Ascending aorta (tissue), 2 donors: ENCODE results near the gene DMD. TPM values are rescaled to one million over a fixed set of nuclear protein-coding genes. Genes with fewer than 3 reads are reported as not detected.
"Not testable (repeated sequence)": the region's sequence is repeated elsewhere in the genome, so short reads cannot be mapped to it uniquely, and the experiment has no call there.

Experiments
- DNase-seq, 2 donors: peaks; one replicate each; pipeline ENCODE4 v3.0.0-alpha.2; 2019; ENCODE audit warnings: low spot score in 2 of 2
- H3K27ac ChIP-seq, 2 donors: fragments of 200-600 bp; sonication (generic); one replicate each; pipeline ENCODE4 v1.5.1; 2016 to 2017; ENCODE audit warnings: mild to moderate bottlenecking in 1 of 2
- H3K27me3 ChIP-seq: fragments of 200-600 bp; sonication (generic); one replicate; pipeline ENCODE4 v1.5.1; 2017
- H3K36me3 ChIP-seq, 2 donors: fragments of 200-600 bp; sonication (generic); one replicate each; pipeline ENCODE4 v1.5.1; 2016
- H3K4me1 ChIP-seq, 2 donors: fragments of 200-600 bp; sonication (generic); one replicate each; pipeline ENCODE4 v1.5.1; 2016 to 2017; ENCODE audit warnings: mild to moderate bottlenecking in 1 of 2
- H3K4me3 ChIP-seq, 2 donors: fragments of 200-600 bp; sonication (generic); one replicate each; pipeline ENCODE4 v1.5.1; 2016 to 2017; ENCODE audit warnings: mild to moderate bottlenecking in 1 of 2
- H3K9me3 ChIP-seq, 2 donors: fragments of 200-600 bp; sonication (generic); one replicate each; pipeline ENCODE4 v1.5.1; 2016
- intact Hi-C: fragments of 100-400 bp; cut with DNase I; formaldehyde crosslinking; loops from one replicate; pipeline ENCODE4 v1.15.1; 2023
- total RNA-seq: library from RNA; depleted of rRNA; stranded (reverse); fragments of >200 nt; gene quantifications from one replicate; pipeline ENCODE4 v1.1.0, GENCODE V29; 2016
- TF ChIP-seq, protein P1 (sequence below), 3 experiments: fragments of 200-600 bp in 2 of 3; fragments of 450-650 bp in 1 of 3; sonication (generic) in 2 of 3; IDR thresholded peaks; one replicate each; pipeline ENCODE4 v1.5.1; 2016 to 2019; ENCODE audit warnings: antibody characterized with exemption in 3 of 3, mild to moderate bottlenecking in 1 of 3, moderate library complexity in 1 of 3

The DMD gene
- total RNA-seq, 1 donor from 2014 or later, result 40.0 TPM

DNA sequence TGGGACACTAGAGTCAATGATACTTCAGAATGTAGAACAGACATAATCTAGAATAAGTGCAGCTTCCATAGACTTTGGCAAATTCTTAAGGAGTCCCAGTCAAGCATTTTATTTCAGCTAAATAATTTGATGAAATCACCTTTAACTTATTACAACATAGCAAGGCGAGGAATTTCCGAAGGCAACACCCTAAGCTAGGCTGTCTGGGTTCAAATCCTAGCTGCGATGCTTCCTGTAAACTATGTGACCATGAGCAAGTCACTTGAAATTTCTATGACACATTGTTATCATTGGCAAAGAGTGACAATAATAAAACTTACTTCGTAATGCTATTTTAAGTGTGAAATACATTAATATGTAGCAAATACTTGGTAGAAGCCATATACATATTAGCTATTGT is 679.1 kb downstream of the DMD start:
- Histone ChIP-seq H3K36me3 (no peaks in the 10 kb centered on the region), H3K27ac (no peak overlapping the region), H3K9me3 (no peaks in the 10 kb centered on the region), H3K27me3 (no peaks in the 10 kb centered on the region), H3K4me1 (no peaks in the 10 kb centered on the region), H3K4me3 (no peak overlapping the region)
- DNase-seq, result no peak
- TF ChIP-seq, protein P1, sequence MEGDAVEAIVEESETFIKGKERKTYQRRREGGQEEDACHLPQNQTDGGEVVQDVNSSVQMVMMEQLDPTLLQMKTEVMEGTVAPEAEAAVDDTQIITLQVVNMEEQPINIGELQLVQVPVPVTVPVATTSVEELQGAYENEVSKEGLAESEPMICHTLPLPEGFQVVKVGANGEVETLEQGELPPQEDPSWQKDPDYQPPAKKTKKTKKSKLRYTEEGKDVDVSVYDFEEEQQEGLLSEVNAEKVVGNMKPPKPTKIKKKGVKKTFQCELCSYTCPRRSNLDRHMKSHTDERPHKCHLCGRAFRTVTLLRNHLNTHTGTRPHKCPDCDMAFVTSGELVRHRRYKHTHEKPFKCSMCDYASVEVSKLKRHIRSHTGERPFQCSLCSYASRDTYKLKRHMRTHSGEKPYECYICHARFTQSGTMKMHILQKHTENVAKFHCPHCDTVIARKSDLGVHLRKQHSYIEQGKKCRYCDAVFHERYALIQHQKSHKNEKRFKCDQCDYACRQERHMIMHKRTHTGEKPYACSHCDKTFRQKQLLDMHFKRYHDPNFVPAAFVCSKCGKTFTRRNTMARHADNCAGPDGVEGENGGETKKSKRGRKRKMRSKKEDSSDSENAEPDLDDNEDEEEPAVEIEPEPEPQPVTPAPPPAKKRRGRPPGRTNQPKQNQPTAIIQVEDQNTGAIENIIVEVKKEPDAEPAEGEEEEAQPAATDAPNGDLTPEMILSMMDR (IDR thresholded peaks at IDR 0.05), result no peak
- intact Hi-C loops, result loop anchor here (10.0 kb wide), 1 partner anchor 683 kb away; the partner anchor contains the start of gene DMD

DNA sequence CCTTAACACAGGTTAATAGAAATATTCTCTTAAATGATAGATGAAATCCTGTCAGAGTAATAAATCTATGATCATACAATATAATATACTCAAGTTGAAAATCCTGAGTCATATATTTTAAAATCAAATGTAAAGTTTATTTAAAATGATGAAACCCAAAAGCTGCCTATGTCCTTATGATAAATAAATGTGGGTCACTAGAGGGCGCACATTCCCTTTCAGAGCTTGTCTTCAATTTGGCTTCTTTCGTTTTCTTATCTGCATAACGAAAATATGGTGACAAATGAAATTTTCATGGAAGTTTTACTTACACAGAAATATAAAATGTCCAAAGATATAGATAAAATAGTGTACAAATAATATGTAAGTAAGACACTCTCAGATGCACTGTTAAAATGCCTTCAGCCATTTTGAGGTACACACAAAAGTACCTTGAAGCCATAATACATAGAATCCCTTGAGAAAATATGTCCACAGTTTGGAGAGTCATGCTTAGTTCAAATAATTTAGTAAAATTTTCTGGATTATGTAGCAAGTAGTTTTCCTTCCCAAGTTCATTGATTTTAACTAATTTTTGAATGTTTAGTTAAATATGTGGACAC is 680.4 kb downstream of the DMD start:
- Histone ChIP-seq H3K27me3 (no peaks in the 10 kb centered on the region), H3K36me3 (no peaks in the 10 kb centered on the region), H3K4me1 (no peaks in the 10 kb centered on the region), H3K4me3 (peak overlapping the region; percentile 12 to 37), H3K9me3 (no peaks in the 10 kb centered on the region), H3K27ac (no peak overlapping the region)
- TF ChIP-seq, protein P1 (IDR thresholded peaks at IDR 0.05), result peak; percentile 24 to 58 (median 44)
- intact Hi-C loops, result loop anchor here (2.0 to 10.0 kb wide), 2 partner anchors 684 to 806 kb away; partner anchors contain the start of gene DMD
- no peak for DNase-seq

DNA sequence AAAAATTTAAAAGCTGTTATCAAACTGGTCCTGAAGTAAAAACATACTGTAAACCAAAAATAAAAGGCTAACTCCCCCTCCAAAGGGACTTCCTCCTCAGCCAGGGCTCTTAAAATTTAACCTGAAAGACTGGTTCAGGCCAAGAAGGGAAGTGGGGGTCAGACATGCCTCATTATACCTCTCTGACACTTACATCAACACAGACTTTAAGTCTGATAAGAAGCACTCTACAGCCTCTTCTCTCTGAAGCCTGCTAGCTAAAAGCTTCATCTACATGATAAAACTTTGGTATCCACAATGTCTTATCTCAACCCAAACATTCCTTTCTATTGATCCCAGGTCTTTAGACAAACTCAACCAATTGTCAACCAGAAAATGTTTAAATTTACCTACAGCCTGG is 682.9 kb downstream of the DMD start:
- not testable (repeated sequence) for H3K27me3 ChIP-seq, DNase-seq, H3K9me3 ChIP-seq, H3K4me3 ChIP-seq, H3K27ac ChIP-seq, H3K36me3 ChIP-seq, H3K4me1 ChIP-seq
- intact Hi-C loops, result loop anchor here (10.0 kb wide), 1 partner anchor 146 kb away; no protein-coding TSS in a partner anchor

DNA sequence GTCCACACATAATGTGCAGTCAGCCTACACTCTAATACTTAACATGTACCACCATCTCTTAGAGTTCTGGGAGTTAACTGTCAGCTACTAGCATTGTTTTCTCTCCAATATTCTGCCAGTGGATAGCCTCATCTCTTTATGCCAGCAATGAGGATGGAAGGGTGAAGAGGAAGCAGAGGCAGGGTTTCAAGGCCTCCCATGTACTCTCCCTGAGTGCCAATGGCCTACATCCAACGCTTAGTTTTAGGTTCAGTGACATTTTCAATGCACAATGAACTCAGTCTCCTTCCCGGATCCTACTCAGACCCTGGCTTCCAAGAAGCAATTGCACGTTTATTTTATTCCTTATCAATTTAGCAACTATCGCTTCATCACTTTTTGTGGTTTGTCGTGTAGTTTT is 686.1 kb downstream of the DMD start:
- H3K4me1 ChIP-seq, result no peaks in the 10 kb centered on the region
- TF ChIP-seq, protein P1 (IDR thresholded peaks at IDR 0.05), result no peak
- no peaks in the 10 kb centered on the region for H3K27me3 ChIP-seq
- no peaks in the 10 kb centered on the region for H3K36me3 ChIP-seq
- no peaks in the 10 kb centered on the region for H3K9me3 ChIP-seq
- intact Hi-C loops, result loop anchor here (10.0 kb wide), 1 partner anchor 150 kb away; no protein-coding TSS in a partner anchor
- no peak overlapping the region for H3K4me3 ChIP-seq
- DNase-seq, result no peak
- H3K27ac ChIP-seq, result no peak overlapping the region

DNA sequence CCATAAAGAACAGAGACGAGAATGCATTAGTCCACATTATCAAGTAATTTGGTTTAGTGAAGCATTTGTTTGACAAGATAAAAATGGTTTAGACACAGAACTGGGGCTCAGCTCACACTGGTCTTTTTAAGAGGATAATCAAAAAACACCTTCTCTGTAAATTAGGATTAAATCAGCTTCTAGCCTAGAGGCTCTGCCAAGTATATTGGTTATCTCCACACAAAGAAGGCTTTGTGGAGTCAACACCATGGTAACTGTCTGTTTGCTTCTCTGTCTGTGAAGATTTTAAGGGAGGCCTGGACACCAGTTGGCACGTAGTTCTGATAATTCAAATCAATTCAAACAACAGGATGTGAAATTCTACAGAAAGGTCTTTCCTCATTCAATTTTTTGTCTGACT is 687.0 kb downstream of the DMD start:
- no peaks in the 10 kb centered on the region for H3K9me3 ChIP-seq
- TF ChIP-seq, protein P1 (IDR thresholded peaks at IDR 0.05), result no peak
- no peaks in the 10 kb centered on the region for H3K27me3 ChIP-seq
- no peak overlapping the region for H3K27ac ChIP-seq
- H3K36me3 ChIP-seq, result no peaks in the 10 kb centered on the region
- intact Hi-C loops, result loop anchor here (10.0 kb wide), 1 partner anchor 150 kb away; no protein-coding TSS in a partner anchor
- no peak for DNase-seq
- H3K4me3 ChIP-seq, result no peak overlapping the region
- H3K4me1 ChIP-seq, result no peaks in the 10 kb centered on the region

DNA sequence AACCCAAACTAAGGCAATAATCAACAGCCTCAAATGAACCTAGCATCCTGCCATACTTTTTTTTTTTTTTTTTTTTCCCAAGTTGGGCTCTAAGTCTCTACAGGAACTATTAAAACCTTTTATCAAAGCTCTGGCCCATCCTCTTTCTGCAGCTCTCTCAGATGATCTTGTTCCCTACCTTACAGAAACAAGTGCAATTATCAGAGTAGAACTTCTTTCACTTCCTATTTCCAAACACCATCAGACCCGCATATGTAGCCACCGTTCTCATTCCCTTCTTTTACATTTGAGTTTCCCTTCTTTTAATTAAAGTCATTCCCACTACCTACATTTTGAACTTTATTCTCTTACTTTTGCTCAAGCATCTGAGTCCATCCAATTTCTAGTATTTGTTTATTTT is 690.6 kb downstream of the DMD start:
- DNase-seq, result no peak
- intact Hi-C loops, result loop anchor here (10.0 kb wide), 1 partner anchor 154 kb away; no protein-coding TSS in a partner anchor
- no peaks in the 10 kb centered on the region for H3K4me1 ChIP-seq
- H3K9me3 ChIP-seq, result no peaks in the 10 kb centered on the region
- no peak overlapping the region for H3K4me3 ChIP-seq
- TF ChIP-seq, protein P1 (IDR thresholded peaks at IDR 0.05), result no peak
- no peak overlapping the region for H3K27ac ChIP-seq
- H3K27me3 ChIP-seq, result no peaks in the 10 kb centered on the region
- H3K36me3 ChIP-seq, result no peaks in the 10 kb centered on the region
